DLD1 (cell line): ENCODE results near the gene PRDM15.

Experiments used
- in situ Hi-C: cut with HindIII; loops from 2 replicates; pipeline ENCODE4 v1.10.0; 2017; ENCODE audit warnings: low sequenced_read_pairs

Gene PRDM15

DNA sequence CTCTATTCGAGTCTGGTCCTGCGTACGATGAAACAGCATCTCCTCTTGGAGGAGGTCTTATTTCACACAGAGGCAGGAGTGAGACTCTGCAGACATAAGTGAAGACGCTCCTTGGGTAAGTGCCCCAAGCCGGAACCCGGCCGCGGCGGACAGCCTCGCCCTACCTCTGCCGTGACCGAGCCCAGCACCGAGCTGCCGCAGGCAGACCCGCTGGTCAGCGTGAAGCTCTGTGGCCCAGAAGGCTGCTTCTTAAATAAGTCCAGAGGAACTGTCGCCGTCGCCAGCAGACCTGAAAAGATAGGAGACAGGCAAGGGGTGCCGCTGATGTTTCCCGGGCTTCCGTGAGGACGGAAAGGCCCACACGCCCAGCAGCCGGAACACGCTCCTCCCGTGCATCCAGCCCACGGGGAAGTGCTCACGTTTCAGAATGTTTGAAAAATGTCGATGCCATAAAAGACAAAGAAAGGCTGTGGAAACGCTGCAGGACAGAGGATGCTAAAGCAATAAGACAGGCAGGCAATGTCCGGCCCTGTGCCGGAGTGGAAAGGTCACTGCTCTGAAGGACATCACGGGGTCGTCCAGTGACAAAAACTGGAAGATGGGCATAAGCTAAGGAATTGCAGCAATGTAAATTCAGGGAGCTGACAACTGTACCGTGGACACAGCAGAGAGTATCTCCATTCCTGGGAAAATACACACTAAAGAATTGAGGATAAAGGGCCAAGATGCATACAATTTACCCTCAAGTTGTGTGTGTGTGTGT lies 28.5 kb upstream of the PRDM15 start:
- in situ Hi-C loops = no loop called here

- in situ Hi-C loops = no loop called here
These were observed 27.6 kb upstream of the PRDM15 start for GRCh38 chr21:41906770-41907169.

- in situ Hi-C loops = no loop called here
These were observed 24.6 kb upstream of the PRDM15 start for GRCh38 chr21:41903559-41904351.

DNA sequence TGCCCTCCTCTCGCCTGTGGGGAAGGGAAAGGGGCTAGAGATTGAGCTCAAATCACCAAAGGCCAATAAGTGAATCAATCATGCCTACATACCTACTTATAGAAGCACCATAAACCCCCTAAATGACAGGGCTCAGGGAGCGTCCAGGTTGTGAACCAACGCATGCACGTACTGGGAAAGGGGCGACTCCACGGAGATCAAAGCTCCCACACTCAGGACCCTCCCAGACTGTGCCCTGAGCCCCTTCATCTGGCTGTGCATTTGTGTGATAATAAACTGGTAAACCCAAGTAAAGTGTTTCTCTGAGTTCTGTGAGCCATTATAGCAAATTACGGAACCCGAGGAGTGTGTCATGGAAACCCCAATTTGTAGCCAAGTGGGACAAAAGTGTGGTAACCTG lies 23.8 kb upstream of the PRDM15 start:
- in situ Hi-C loops = no loop called here

DNA sequence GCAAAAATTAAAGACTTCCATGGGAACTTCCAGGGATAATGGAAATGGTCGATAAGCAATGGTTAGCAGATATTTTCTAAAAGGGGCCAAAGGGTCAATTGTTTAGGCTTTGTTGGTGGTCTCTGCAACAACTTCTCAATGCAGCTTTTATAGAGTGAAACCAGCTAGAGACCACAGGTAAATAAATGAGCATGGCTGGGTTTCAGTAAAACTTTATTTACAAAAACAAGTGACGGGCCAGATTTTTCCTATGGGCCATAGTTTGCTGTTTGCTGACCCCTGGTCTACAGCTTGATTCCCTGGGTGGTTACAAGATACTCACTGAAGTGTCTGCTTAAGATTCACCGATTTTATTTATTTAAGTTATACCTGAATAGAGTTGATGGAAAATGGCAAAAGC lies 22.6 kb upstream of the PRDM15 start:
- in situ Hi-C loops = no loop called here

- in situ Hi-C loops = no loop called here
These were observed 22.0 kb upstream of the PRDM15 start for GRCh38 chr21:41901099-41901498.

GRCh38 chr21:41900401-41900800 lies 21.3 kb upstream of the PRDM15 start:
- in situ Hi-C loops = no loop called here

GRCh38 chr21:41899426-41900202 lies 20.5 kb upstream of the PRDM15 start:
- in situ Hi-C loops = no loop called here

DNA sequence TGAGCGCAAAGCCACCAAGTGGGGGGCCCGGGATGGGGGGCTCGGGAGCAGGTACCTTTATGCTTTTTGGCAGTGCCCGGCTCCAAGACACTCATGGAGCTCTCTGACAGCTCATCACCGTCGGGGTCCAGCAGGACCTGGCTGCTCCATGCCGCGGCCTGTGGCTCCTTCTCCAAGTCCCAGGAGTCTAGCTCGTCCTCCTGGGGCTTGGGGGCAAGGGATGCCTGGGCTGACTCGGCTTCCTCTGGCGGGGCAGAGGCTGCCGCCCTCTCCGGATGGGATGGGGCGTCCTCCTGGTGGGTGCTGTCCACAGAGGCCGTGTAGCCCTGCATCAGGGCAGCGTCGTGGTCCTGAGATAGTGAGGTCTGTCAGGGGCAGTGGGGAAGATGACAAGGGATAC lies 19.9 kb upstream of the PRDM15 start:
- in situ Hi-C loops = no loop called here

- in situ Hi-C loops = no loop called here
These were observed 18.6 kb upstream of the PRDM15 start for GRCh38 chr21:41897700-41898099.

- in situ Hi-C loops = no loop called here
These were observed 18.0 kb upstream of the PRDM15 start for GRCh38 chr21:41897047-41897669.

- in situ Hi-C loops = no loop called here
These were observed 16.7 kb upstream of the PRDM15 start for GRCh38 chr21:41895643-41896493.

GRCh38 chr21:41894922-41895557 lies 15.9 kb upstream of the PRDM15 start:
- in situ Hi-C loops = no loop called here

DNA sequence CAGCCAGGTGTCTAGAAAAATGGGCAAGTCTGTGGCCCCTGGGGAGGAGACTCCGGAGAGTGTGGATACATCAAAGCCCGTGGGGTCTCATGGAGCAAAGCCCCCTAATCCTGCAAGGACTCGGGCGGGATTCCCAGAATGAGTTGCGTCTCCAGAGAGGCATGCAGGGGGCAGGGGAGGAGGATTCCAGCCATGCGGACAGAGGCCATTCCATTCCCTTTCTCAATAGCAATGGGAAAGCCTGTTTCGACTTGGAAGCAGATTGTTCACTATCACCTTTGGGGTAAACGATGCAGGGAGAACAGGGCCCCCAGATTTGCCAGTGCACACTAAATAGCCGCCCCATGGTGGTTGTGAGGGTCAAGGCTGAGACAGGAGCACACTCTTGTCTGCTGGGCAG lies 15.4 kb upstream of the PRDM15 start:
- in situ Hi-C loops = no loop called here

- in situ Hi-C loops = no loop called here
These were observed 13.6 kb upstream of the PRDM15 start for GRCh38 chr21:41892726-41893125.

DNA sequence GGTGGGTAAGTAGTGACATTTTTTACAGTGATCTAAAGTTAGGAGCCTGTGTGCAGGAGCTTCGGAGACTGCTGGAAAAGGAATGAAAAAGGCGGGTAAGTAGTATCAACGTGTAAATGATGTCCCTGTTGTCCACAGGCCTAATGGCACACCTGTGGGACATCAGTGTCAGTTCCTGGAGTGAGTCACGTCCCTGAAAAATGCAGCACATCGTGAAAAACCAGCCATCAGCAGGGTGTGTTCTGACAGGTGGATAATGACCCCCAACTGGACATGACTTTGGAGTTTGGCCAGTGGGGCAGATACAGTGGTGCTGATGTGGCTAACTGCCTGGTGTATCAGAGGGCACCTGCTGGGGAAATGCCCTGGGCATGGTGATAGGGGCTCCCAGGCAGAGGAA lies 12.0 kb upstream of the PRDM15 start:
- in situ Hi-C loops = no loop called here

DNA sequence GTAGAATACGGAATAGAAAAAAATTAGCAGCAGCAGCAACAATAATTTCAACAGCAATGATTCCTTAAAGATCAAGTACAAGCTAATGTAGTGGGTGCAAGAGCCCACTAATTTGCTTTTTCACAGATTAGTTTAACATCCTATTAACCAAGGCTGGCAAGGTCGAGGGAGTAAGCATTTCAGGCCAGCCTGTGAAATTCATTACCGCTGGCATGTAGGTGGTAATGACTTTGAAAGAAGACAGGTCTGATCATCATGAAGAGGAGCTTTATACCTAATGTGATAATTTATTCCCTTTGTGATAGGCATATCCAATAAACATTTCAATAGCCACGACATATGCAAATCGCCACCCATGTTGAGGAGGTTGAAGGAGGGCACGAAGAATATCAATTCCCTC lies 11.2 kb upstream of the PRDM15 start:
- in situ Hi-C loops = no loop called here

- in situ Hi-C loops = no loop called here
These were observed 9.7 kb upstream of the PRDM15 start for GRCh38 chr21:41888749-41889376.

- in situ Hi-C loops = no loop called here
These were observed 8.5 kb upstream of the PRDM15 start for GRCh38 chr21:41887667-41888066.
